ENCODE results near the gene PSG2.
"Not testable (repeated sequence)": the region's sequence is repeated elsewhere in the genome, so short reads cannot be mapped to it uniquely, and the experiment has no call there.

- TF ChIP-seq CTCF, POLR2A (IDR thresholded peaks at IDR 0.05): not testable (repeated sequence)
Measured at GRCh38 chr19:43077881-43078280, 4.6 kb downstream of the PSG2 start.
